ENCODE measurements around the gene PTTG1IP.

DNA sequence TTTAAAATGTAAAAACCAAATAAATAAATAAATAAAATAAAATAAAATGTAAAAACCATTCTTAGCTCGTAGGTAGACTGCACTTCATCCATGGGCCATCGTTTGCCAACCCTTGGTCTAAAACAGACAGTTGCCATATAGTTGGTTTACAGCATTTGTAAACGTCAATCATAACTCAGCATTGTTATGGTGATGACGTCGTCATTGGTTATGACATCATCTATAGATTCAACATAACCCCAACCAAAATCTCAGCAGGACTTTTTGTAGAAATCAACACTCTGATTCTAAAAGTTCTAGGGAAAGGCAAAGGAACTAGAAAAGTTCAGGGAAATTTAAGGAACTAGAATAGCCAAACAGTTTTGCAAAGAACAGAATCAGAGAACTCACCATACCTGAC lies 39.8 kb downstream of the PTTG1IP start:
- TF ChIP-seq, protein P1, sequence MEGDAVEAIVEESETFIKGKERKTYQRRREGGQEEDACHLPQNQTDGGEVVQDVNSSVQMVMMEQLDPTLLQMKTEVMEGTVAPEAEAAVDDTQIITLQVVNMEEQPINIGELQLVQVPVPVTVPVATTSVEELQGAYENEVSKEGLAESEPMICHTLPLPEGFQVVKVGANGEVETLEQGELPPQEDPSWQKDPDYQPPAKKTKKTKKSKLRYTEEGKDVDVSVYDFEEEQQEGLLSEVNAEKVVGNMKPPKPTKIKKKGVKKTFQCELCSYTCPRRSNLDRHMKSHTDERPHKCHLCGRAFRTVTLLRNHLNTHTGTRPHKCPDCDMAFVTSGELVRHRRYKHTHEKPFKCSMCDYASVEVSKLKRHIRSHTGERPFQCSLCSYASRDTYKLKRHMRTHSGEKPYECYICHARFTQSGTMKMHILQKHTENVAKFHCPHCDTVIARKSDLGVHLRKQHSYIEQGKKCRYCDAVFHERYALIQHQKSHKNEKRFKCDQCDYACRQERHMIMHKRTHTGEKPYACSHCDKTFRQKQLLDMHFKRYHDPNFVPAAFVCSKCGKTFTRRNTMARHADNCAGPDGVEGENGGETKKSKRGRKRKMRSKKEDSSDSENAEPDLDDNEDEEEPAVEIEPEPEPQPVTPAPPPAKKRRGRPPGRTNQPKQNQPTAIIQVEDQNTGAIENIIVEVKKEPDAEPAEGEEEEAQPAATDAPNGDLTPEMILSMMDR (IDR thresholded peaks at IDR 0.05): no peak
- TF ChIP-seq POLR2A (IDR thresholded peaks at IDR 0.05): no peak
